CMK (cell line): ENCODE measurements around the gene LRRC73.
A peak's percentile ranks its signal among the peaks of the same experiment; 100 is the strongest.
"Not testable (repeated sequence)": the region's sequence is repeated elsewhere in the genome, so short reads cannot be mapped to it uniquely, and the experiment has no call there.

Experiments used
- DNase-seq: peaks from one replicate; pipeline ENCODE4 v3.0.0-alpha.2; 2010; ENCODE audit warnings: low read depth

Gene LRRC73

DNA sequence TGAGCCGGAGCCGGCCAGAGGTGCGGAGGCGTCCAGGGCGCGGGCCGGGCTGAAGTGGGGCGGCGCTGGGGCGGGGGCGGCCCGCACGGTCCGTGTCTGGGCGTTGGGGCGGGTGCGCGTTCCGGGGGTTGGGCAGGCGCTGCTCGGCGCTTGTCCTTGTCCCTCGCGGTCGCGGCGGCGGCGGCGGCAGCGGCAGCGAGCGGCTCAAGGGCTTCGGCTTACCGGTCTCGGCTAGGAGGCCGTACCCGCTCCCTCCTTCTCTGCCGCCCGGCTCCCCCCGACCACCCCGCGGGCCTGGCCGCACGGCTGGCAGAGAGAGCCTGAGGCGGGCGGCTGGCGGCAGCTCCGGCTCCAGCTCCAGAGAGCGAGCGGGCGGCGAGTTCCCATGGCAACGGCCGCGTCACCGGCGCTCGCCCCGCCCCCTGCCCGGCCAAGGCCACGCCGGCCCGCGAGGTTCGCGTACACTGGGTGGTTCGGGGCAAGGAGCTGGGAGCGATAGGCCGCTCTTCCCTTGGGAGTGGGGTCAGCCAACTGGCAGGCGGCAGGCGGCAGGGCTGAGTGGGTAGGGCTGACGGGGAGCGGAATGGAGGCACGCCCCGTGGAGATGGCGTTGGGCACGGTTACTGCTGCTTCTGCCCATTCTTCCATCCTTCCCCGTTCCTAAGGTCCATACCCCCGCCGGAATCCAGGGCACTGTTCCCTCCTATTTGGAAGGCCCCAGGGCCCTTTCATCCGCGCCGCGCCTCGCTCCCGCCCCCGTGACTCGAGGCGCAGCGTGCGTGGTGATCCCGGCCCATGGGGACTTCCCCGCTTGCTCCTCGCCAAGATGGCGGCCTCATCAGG is at the start of gene LRRC73:
Gene LRRC73, minus strand, starts transcription at position 363 of the 843 bp plus-strand sequence. CDS start 561 bp downstream, outside the sequence.
- DNase-seq, result peak; percentile 39

DNA sequence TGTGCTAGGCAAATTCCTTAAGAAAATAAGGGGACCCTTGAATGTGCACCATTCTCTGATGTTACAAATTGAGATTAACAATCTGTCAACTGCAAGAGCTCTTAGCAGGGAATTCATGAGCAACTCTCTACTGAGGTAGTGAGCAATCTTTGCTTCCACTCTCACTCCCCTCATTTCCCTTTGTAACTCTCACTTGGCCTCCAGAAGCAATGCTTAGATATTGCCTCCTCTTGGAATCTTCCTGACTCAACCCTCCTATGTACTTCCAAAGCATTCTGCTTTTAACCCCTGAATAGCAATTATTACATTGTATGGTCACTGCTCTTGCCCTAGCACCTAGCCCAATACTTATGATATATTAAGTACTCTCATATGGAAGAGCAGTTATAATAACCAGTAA is 49.2 kb upstream of the LRRC73 start:
- DNase-seq, result no peak

DNA sequence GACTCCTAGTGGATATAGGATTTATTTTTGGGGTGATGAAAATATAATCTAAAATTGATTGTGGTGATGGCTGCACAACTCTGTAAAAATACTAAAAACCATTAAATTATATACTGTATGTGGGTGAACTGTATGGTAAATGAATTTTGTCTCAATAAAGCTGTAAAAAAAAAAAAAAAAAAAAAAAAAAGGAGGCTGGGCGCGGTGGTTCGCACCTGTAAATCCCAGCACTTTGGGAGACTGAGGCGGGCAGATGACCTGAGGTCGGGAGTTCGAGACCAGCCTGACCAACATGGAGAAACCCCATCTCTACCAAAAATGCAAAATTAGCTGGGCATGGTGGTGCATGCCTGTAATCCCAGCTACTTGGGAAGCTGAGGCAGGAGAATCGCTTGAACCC is 47.5 kb upstream of the LRRC73 start:
- not testable (repeated sequence) for DNase-seq

- DNase-seq, result no peak
Observed at GRCh38 chr6:43547222-43547621, 37.1 kb upstream of the LRRC73 start.

DNA sequence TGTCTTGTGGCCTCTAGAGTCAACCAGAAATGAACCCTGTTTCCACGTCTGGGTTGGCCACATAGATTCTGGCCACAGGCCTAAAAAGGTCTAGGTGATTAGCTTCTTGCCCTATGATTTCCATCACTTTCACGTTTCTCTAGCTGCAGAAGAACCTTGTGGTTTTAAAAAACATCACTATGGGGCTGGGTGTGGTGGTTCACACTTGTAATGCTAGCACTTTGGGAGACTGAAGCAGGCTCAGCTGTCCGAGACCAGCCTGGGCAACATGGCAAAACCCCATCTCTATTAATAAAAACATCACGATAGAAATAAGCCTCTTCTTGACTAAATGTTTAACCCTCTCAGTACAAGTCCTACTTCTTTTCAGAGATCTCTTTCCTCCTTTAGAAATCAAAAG is 34.3 kb upstream of the LRRC73 start:
- no peak for DNase-seq

GRCh38 chr6:43541774-43542471 is 31.8 kb upstream of the LRRC73 start:
- DNase-seq, result no peak

DNA sequence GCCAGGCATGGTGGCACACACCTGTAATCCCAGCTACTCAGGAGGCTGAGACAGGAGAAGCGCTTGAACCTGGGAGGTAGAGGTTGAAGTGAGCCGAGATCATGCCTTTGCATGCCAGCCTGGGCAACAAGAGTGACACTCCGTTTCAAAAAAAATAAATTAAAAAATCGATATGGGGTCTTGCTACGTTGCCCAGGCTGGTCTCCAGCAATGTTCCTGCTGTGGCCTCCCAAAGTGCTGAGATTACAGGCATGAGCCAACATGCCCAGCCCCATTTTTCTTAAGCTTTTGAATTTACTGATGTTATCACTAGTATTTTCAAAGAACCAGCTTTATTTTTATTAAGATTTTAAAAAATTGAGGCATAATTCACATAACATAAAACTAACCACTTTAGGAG is 30.4 kb upstream of the LRRC73 start:
- no peak for DNase-seq

GRCh38 chr6:43539409-43539808 is 29.3 kb upstream of the LRRC73 start:
- DNase-seq, result not testable (repeated sequence)

- DNase-seq, result not testable (repeated sequence)
Observed at GRCh38 chr6:43538986-43539385, 28.8 kb upstream of the LRRC73 start.

DNA sequence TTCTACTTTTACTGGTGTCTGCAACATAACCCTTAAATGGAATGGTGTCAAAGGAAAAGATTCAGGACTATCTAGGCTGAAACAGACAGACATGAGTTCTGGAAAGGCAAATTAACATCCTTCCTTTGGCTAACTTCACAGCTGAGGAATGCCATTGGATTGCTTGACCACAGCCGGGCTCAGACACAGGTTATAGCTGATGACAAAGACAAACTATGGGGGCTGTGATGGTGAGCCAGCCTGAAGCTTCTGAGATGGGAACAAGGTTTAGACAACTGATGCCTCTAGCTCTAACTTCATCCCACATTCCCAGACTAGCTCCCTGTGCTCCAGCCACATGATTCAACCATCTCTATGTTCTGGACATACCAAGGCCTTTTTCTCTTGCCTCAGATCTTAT is 22.1 kb upstream of the LRRC73 start:
- no peak for DNase-seq

- no peak for DNase-seq
Observed at GRCh38 chr6:43524483-43524961, 14.4 kb upstream of the LRRC73 start.

GRCh38 chr6:43523284-43523683 is 13.1 kb upstream of the LRRC73 start:
- DNase-seq, result no peak

DNA sequence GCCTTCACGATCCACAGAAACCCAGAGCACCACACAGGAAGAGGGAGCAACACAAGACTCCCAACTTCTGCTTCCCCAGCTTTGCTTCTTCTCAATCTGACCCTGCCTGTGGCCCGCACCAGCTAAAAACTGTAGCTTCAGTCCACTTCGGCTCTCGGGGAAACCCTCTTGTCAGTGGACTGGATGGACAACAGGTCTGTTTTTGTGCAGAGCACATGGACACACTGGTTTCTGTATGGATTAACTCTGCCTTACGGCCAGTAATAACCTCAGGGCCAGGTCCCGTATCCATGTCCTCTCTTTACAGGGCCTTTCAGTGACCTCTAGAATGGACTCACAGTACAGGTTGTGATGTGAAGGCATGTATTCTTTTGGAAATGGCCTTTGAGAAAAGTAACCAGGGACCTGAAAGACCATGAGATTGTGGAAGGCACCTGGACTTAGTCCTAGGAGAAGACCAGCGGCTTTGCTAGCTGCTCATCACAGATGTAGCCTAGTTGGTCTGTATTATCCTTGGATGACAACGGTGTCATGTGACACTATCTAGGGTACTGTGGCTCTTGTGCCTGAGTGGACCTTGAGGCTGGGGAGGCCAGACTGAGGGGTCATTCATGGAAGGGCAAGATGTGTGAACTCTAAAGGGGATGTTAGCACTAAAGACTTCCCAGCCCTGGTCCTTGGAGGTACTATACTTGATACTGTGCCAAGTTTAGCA is 12.6 kb upstream of the LRRC73 start:
- no peak for DNase-seq

- DNase-seq, result no peak
Observed at GRCh38 chr6:43521836-43522235, 11.7 kb upstream of the LRRC73 start.

DNA sequence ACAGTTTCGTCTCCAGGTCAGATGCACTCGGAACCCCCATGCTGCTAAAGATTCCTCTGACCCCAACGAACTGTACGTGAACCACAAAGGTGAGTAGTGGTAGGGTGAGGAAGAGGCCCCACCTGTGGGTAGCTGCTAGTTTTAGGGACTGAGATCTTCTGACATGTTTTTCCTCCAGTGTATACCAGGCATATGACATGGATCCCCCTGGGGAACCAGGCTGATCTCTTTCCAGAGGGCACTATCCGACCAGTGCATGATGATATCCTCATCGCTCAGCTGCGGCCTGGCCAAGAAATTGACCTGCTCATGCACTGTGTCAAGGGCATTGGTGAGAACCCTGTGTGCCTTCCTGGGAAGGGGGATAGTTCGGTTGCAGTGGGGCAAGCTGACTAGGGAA is 10.0 kb upstream of the LRRC73 start:
- no peak for DNase-seq

GRCh38 chr6:43517505-43518357 is 7.6 kb upstream of the LRRC73 start:
- no peak for DNase-seq

DNA sequence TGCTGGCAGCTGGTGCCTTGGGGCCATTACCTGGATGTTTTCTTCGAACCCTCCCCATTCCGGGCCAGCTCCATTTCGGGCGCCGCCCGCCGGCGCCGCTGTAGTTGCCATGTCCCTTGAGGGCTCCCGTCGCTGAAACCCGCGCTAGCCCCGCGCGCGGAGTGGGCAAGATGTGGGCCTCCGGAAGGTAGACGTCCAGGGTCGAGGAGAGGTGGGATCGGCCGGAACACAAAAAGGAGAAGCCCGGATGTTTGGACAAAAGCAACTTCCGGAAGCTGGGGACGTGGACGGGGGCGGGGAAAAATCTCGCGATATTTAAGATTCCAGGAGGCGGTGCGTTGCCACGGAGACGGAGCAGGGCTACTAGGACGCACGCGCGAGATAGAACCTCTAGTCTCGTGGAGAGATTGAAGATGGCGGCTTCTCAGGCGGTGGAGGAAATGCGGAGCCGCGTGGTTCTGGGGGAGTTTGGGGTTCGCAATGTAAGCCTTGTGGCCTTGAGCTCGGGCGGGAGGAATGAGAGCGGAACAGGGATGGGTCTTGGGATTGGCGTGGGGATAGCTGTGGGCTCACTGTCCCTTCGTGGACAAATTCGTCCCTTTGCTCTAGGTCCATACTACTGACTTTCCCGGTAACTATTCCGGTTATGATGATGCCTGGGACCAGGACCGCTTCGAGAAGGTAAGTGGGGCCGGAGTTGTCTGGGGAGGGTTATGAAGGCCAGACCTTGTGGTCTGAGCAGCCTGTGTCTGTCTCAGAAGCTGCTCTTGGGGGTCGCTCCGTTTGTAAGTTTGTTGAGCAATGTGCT is 6.8 kb upstream of the LRRC73 start, which contains the start of the genes POLR1C and YIPF3:
Gene POLR1C, plus strand, starts transcription at position 393 of the 808 bp plus-strand sequence. Its CDS starts 21 bp downstream, at position 414.
Gene YIPF3, minus strand, starts transcription at position 230 of the 808 bp plus-strand sequence. Its CDS starts 119 bp downstream, at position 111.
- DNase-seq, result peak; percentile 93

DNA sequence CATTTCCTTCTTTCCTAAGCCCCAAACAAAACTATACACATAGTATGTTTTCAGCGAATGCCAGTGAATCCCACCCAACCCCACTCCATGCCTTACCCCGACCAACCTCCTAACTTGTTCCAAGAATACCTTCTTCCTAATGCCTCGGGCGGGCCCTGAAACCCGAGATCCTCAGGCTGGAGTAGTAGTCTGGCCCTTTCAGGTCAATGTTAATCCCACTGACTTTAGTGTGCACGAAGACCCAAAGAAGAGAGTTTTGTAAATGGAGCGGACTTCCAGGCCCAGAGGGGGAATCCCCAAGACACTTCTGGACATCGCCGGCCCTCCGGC is 6.2 kb upstream of the LRRC73 start:
- no peak for DNase-seq

GRCh38 chr6:43515808-43516207 is 5.7 kb upstream of the LRRC73 start:
- no peak for DNase-seq

GRCh38 chr6:43511824-43512415 is 1.8 kb upstream of the LRRC73 start:
- no peak for DNase-seq
